CD4-positive, alpha-beta T cell treated with Interleukin-17A for 4 hours (primary cell): Measurements from ENCODE around the gene LAPTM5.

Source experiments
- DNase-seq: peaks from one replicate; pipeline ENCODE4 v3.0.0-alpha.2; 2020; ENCODE audit warnings: mixed read lengths

The LAPTM5 gene

GRCh38 chr1:30755334-30755733 lies 2.2 kb downstream of the LAPTM5 start:
- DNase-seq, result no peak

GRCh38 chr1:30754684-30755171 lies 2.8 kb downstream of the LAPTM5 start:
- peak; percentile 47 for DNase-seq

- no peak for DNase-seq
Observed at GRCh38 chr1:30753660-30754123, 3.9 kb downstream of the LAPTM5 start.

GRCh38 chr1:30753118-30753517 lies 4.5 kb downstream of the LAPTM5 start:
- DNase-seq, result no peak

- no peak for DNase-seq
Observed at GRCh38 chr1:30752651-30752908, 5.0 kb downstream of the LAPTM5 start.

- peak; percentile 46 for DNase-seq
Observed at GRCh38 chr1:30751830-30752650, 5.5 kb downstream of the LAPTM5 start.

GRCh38 chr1:30750731-30751291 lies 6.8 kb downstream of the LAPTM5 start:
- peak; percentile 38 for DNase-seq

- DNase-seq, result peak; percentile 78
Observed at GRCh38 chr1:30749691-30750583, 7.6 kb downstream of the LAPTM5 start.

GRCh38 chr1:30748699-30749401 lies 8.7 kb downstream of the LAPTM5 start:
- peak; percentile 48 for DNase-seq

GRCh38 chr1:30748098-30748698 lies 9.4 kb downstream of the LAPTM5 start:
- no peak for DNase-seq

GRCh38 chr1:30747033-30748008 lies 10.3 kb downstream of the LAPTM5 start:
- no peak for DNase-seq

GRCh38 chr1:30746212-30747032 lies 11.2 kb downstream of the LAPTM5 start:
- DNase-seq, result no peak

GRCh38 chr1:30745834-30746208 lies 11.8 kb downstream of the LAPTM5 start:
- no peak for DNase-seq

- peak; percentile 38 for DNase-seq
Observed at GRCh38 chr1:30745156-30745833, 12.3 kb downstream of the LAPTM5 start.

GRCh38 chr1:30744060-30744756 lies 13.4 kb downstream of the LAPTM5 start:
- DNase-seq, result peak; percentile 45

- DNase-seq, result peak; percentile 80
Observed at GRCh38 chr1:30743584-30744059, 14.0 kb downstream of the LAPTM5 start.

GRCh38 chr1:30742963-30743559 lies 14.5 kb downstream of the LAPTM5 start:
- no peak for DNase-seq

GRCh38 chr1:30742300-30742962 lies 15.1 kb downstream of the LAPTM5 start:
- no peak for DNase-seq
